Progenitor cell of endocrine pancreas (in vitro differentiated cells): Measurements from ENCODE around the gene ITPR2. TPM values are rescaled to one million over a fixed set of nuclear protein-coding genes. Genes with fewer than 3 reads are reported as not detected.

ENCODE experiments used
- DNase-seq: peaks from one replicate; pipeline ENCODE4 v3.0.0; 2021; ENCODE audit warnings: low spot score; ENCODE audit not compliant: unreplicated experiment
- H3K27ac Mint-ChIP-seq: 2 replicates; pipeline ENCODE4 v1.8.0; 2021; ENCODE audit warnings: mild to moderate bottlenecking, moderate library complexity, mixed read lengths
- H3K27me3 Mint-ChIP-seq: 2 replicates; pipeline ENCODE4 v1.8.0; 2021; ENCODE audit warnings: mixed read lengths
- H3K36me3 Mint-ChIP-seq: 2 replicates; pipeline ENCODE4 v1.8.0; 2022; ENCODE audit warnings: mixed read lengths; ENCODE audit not compliant: insufficient read depth
- H3K4me1 Mint-ChIP-seq: 2 replicates; pipeline ENCODE4 v1.8.0; 2021; ENCODE audit warnings: low read depth, mixed read lengths
- H3K4me3 Mint-ChIP-seq: 2 replicates; pipeline ENCODE4 v1.8.0; 2021; ENCODE audit warnings: low read depth, mild to moderate bottlenecking, moderate library complexity, mixed read lengths
- H3K9me3 Mint-ChIP-seq: 2 replicates; pipeline ENCODE4 v1.8.0; 2021; ENCODE audit warnings: low read depth, mixed read lengths
- CTCF ChIP-seq: fragments of 200-600 bp; sonication (generic); IDR thresholded peaks from one replicate; pipeline ENCODE4 v1.5.0; 2021; ENCODE audit warnings: antibody characterized with exemption, mild to moderate bottlenecking; ENCODE audit not compliant: unreplicated experiment
- total RNA-seq: library from RNA; stranded (reverse); gene quantifications from 2 replicates; pipeline ENCODE4 v1.2.1, GENCODE V29; 2021

The ITPR2 gene
- total RNA-seq, 1 donor from 2014 or later: 72.4 TPM

- peaks cover 2% of the 10 kb centered on the region for H3K4me1 Mint-ChIP-seq
- no peak for TF ChIP-seq CTCF
- H3K36me3 Mint-ChIP-seq: peaks cover 35% of the 10 kb centered on the region
- no peak for DNase-seq
- peaks cover 6% of the 10 kb centered on the region for H3K9me3 Mint-ChIP-seq
- no peak overlapping the region for H3K27ac Mint-ChIP-seq
- H3K4me3 Mint-ChIP-seq: no peak overlapping the region
- H3K27me3 Mint-ChIP-seq: no peaks in the 10 kb centered on the region
Measured at GRCh38 chr12:26654623-26655022, 178.4 kb downstream of the ITPR2 start.

GRCh38 chr12:26651566-26652188, 181.3 kb downstream of the ITPR2 start:
- Mint-ChIP-seq H3K4me1 (peaks cover 5% of the 10 kb centered on the region), H3K27me3 (no peaks in the 10 kb centered on the region), H3K36me3 (peaks cover 33% of the 10 kb centered on the region), H3K9me3 (peaks cover 6% of the 10 kb centered on the region), H3K27ac (no peak overlapping the region), H3K4me3 (no peak overlapping the region)
- TF ChIP-seq CTCF: peak; percentile 92
- DNase-seq: peak; percentile 64

GRCh38 chr12:26651036-26651435, 182.0 kb downstream of the ITPR2 start:
- TF ChIP-seq CTCF: no peak
- DNase-seq: no peak
- Mint-ChIP-seq H3K27me3 (no peaks in the 10 kb centered on the region), H3K27ac (no peak overlapping the region), H3K4me1 (peaks cover 5% of the 10 kb centered on the region), H3K4me3 (no peak overlapping the region), H3K36me3 (peaks cover 32% of the 10 kb centered on the region), H3K9me3 (peaks cover 6% of the 10 kb centered on the region)

GRCh38 chr12:26648999-26649398, 184.0 kb downstream of the ITPR2 start:
- H3K27me3 Mint-ChIP-seq: no peaks in the 10 kb centered on the region
- H3K4me1 Mint-ChIP-seq: peaks cover 5% of the 10 kb centered on the region
- no peak overlapping the region for H3K27ac Mint-ChIP-seq
- no peak for DNase-seq
- peaks cover 25% of the 10 kb centered on the region for H3K36me3 Mint-ChIP-seq
- H3K4me3 Mint-ChIP-seq: no peak overlapping the region
- TF ChIP-seq CTCF: no peak
- peaks cover 6% of the 10 kb centered on the region for H3K9me3 Mint-ChIP-seq

- DNase-seq: no peak
- H3K4me1 Mint-ChIP-seq: peaks cover 5% of the 10 kb centered on the region
- peaks cover 21% of the 10 kb centered on the region for H3K36me3 Mint-ChIP-seq
- TF ChIP-seq CTCF: no peak
- H3K4me3 Mint-ChIP-seq: no peak overlapping the region
- peaks cover 6% of the 10 kb centered on the region for H3K9me3 Mint-ChIP-seq
- no peak overlapping the region for H3K27ac Mint-ChIP-seq
- H3K27me3 Mint-ChIP-seq: no peaks in the 10 kb centered on the region
Measured at GRCh38 chr12:26648584-26648983, 184.4 kb downstream of the ITPR2 start.
